ENCODE data around the gene NRROS. TPM values are rescaled to one million over a fixed set of nuclear protein-coding genes. Genes with fewer than 3 reads are reported as not detected.

NRROS gene
- polyA plus RNA-seq, 2 donors, result 0.77 to 0.92 TPM

- 86 to 89% methylated on average over 11 of the region's 11 CpGs for WGBS, 2 donors
- no peaks in the 10 kb centered on the region for H3K27me3 ChIP-seq (ENCODE audit: control insufficient read depth in 1 of 2, insufficient read depth in 2 of 2, low read length in 2 of 2)
- no peak overlapping the region for H3K4me3 ChIP-seq (ENCODE audit: low read depth in 1 of 2, low read length in 2 of 2)
- H3K27ac ChIP-seq (ENCODE audit: low read depth in 2 of 2, low read length in 1 of 2), result no peak overlapping the region
- H3K4me1 ChIP-seq (ENCODE audit: control insufficient read depth in 2 of 2, insufficient read depth in 2 of 2, low read length in 1 of 2), result peaks cover 3 to 6% of the 10 kb centered on the region in 2 donors
- no peaks in the 10 kb centered on the region for H3K36me3 ChIP-seq (ENCODE audit: control insufficient read depth in 2 of 2, insufficient read depth in 2 of 2, low read length in 1 of 2)
- H3K9me3 ChIP-seq (ENCODE audit: control insufficient read depth in 2 of 2, insufficient read depth in 1 of 2, low read depth in 1 of 2, low read length in 1 of 2), result no peaks in the 10 kb centered on the region
Measured at GRCh38 chr3:196642434-196642833, 2.9 kb downstream of the NRROS start.

GRCh38 chr3:196643201-196643749 lies 3.8 kb downstream of the NRROS start:
- Histone ChIP-seq H3K27ac (ENCODE audit: low read depth in 2 of 2, low read length in 1 of 2) (no peak overlapping the region), H3K4me1 (ENCODE audit: control insufficient read depth in 2 of 2, insufficient read depth in 2 of 2, low read length in 1 of 2) (peaks cover 3 to 6% of the 10 kb centered on the region in 2 donors), H3K27me3 (ENCODE audit: control insufficient read depth in 1 of 2, insufficient read depth in 2 of 2, low read length in 2 of 2) (no peaks in the 10 kb centered on the region), H3K4me3 (ENCODE audit: low read depth in 1 of 2, low read length in 2 of 2) (no peak overlapping the region), H3K36me3 (ENCODE audit: control insufficient read depth in 2 of 2, insufficient read depth in 2 of 2, low read length in 1 of 2) (no peaks in the 10 kb centered on the region), H3K9me3 (ENCODE audit: control insufficient read depth in 2 of 2, insufficient read depth in 1 of 2, low read depth in 1 of 2, low read length in 1 of 2) (no peaks in the 10 kb centered on the region)
- 71 to 82% methylated on average over 13 of the region's 13 CpGs for WGBS, 2 donors

- WGBS, 2 donors, result 85 to 89% methylated on average over 5 of the region's 5 CpGs
- Histone ChIP-seq H3K4me1 (ENCODE audit: control insufficient read depth in 2 of 2, insufficient read depth in 2 of 2, low read length in 1 of 2) (peaks cover 3 to 6% of the 10 kb centered on the region in 2 donors), H3K27ac (ENCODE audit: low read depth in 2 of 2, low read length in 1 of 2) (no peak overlapping the region), H3K9me3 (ENCODE audit: control insufficient read depth in 2 of 2, insufficient read depth in 1 of 2, low read depth in 1 of 2, low read length in 1 of 2) (no peaks in the 10 kb centered on the region), H3K36me3 (ENCODE audit: control insufficient read depth in 2 of 2, insufficient read depth in 2 of 2, low read length in 1 of 2) (no peaks in the 10 kb centered on the region), H3K27me3 (ENCODE audit: control insufficient read depth in 1 of 2, insufficient read depth in 2 of 2, low read length in 2 of 2) (no peaks in the 10 kb centered on the region), H3K4me3 (ENCODE audit: low read depth in 1 of 2, low read length in 2 of 2) (no peak overlapping the region)
Measured at GRCh38 chr3:196643761-196644160, 4.3 kb downstream of the NRROS start.

GRCh38 chr3:196645096-196645495 lies 5.6 kb downstream of the NRROS start:
- Histone ChIP-seq H3K4me3 (ENCODE audit: low read depth in 1 of 2, low read length in 2 of 2) (no peak overlapping the region), H3K27ac (ENCODE audit: low read depth in 2 of 2, low read length in 1 of 2) (no peak overlapping the region), H3K27me3 (ENCODE audit: control insufficient read depth in 1 of 2, insufficient read depth in 2 of 2, low read length in 2 of 2) (no peaks in the 10 kb centered on the region), H3K36me3 (ENCODE audit: control insufficient read depth in 2 of 2, insufficient read depth in 2 of 2, low read length in 1 of 2) (no peaks in the 10 kb centered on the region), H3K4me1 (ENCODE audit: control insufficient read depth in 2 of 2, insufficient read depth in 2 of 2, low read length in 1 of 2) (peaks cover 0 to 2% of the 10 kb centered on the region in 2 donors), H3K9me3 (ENCODE audit: control insufficient read depth in 2 of 2, insufficient read depth in 1 of 2, low read depth in 1 of 2, low read length in 1 of 2) (no peaks in the 10 kb centered on the region)
- 84 to 86% methylated on average over 4 of the region's 4 CpGs for WGBS, 2 donors

- Histone ChIP-seq H3K4me3 (ENCODE audit: low read depth in 1 of 2, low read length in 2 of 2) (no peak overlapping the region), H3K4me1 (ENCODE audit: control insufficient read depth in 2 of 2, insufficient read depth in 2 of 2, low read length in 1 of 2) (no peaks in the 10 kb centered on the region), H3K27me3 (ENCODE audit: control insufficient read depth in 1 of 2, insufficient read depth in 2 of 2, low read length in 2 of 2) (no peaks in the 10 kb centered on the region), H3K36me3 (ENCODE audit: control insufficient read depth in 2 of 2, insufficient read depth in 2 of 2, low read length in 1 of 2) (no peaks in the 10 kb centered on the region), H3K9me3 (ENCODE audit: control insufficient read depth in 2 of 2, insufficient read depth in 1 of 2, low read depth in 1 of 2, low read length in 1 of 2) (no peaks in the 10 kb centered on the region), H3K27ac (ENCODE audit: low read depth in 2 of 2, low read length in 1 of 2) (no peak overlapping the region)
- WGBS, 2 donors, result 86 to 87% methylated on average over 21 of the region's 21 CpGs
Measured at GRCh38 chr3:196645897-196646665, 6.6 kb downstream of the NRROS start.

- 89 to 91% methylated on average over 15 to 17 of the region's 17 CpGs for WGBS, 2 donors
- H3K9me3 ChIP-seq (ENCODE audit: control insufficient read depth in 2 of 2, insufficient read depth in 1 of 2, low read depth in 1 of 2, low read length in 1 of 2), result no peaks in the 10 kb centered on the region
- no peaks in the 10 kb centered on the region for H3K36me3 ChIP-seq (ENCODE audit: control insufficient read depth in 2 of 2, insufficient read depth in 2 of 2, low read length in 1 of 2)
- no peaks in the 10 kb centered on the region for H3K4me1 ChIP-seq (ENCODE audit: control insufficient read depth in 2 of 2, insufficient read depth in 2 of 2, low read length in 1 of 2)
- no peak overlapping the region for H3K27ac ChIP-seq (ENCODE audit: low read depth in 2 of 2, low read length in 1 of 2)
- H3K4me3 ChIP-seq (ENCODE audit: low read depth in 1 of 2, low read length in 2 of 2), result no peak overlapping the region
- H3K27me3 ChIP-seq (ENCODE audit: control insufficient read depth in 1 of 2, insufficient read depth in 2 of 2, low read length in 2 of 2), result no peaks in the 10 kb centered on the region
Measured at GRCh38 chr3:196646666-196647216, 7.2 kb downstream of the NRROS start.

- H3K27ac ChIP-seq (ENCODE audit: low read depth in 2 of 2, low read length in 1 of 2), result no peak overlapping the region
- no peaks in the 10 kb centered on the region for H3K36me3 ChIP-seq (ENCODE audit: control insufficient read depth in 2 of 2, insufficient read depth in 2 of 2, low read length in 1 of 2)
- no peak overlapping the region for H3K4me3 ChIP-seq (ENCODE audit: low read depth in 1 of 2, low read length in 2 of 2)
- H3K27me3 ChIP-seq (ENCODE audit: control insufficient read depth in 1 of 2, insufficient read depth in 2 of 2, low read length in 2 of 2), result no peaks in the 10 kb centered on the region
- no peaks in the 10 kb centered on the region for H3K9me3 ChIP-seq (ENCODE audit: control insufficient read depth in 2 of 2, insufficient read depth in 1 of 2, low read depth in 1 of 2, low read length in 1 of 2)
- no peaks in the 10 kb centered on the region for H3K4me1 ChIP-seq (ENCODE audit: control insufficient read depth in 2 of 2, insufficient read depth in 2 of 2, low read length in 1 of 2)
- WGBS, 2 donors, result 18 to 38% methylated on average over 6 of the region's 6 CpGs
Measured at GRCh38 chr3:196650740-196651311, 11.3 kb downstream of the NRROS start.

- no peak overlapping the region for H3K27ac ChIP-seq (ENCODE audit: low read depth in 2 of 2, low read length in 1 of 2)
- WGBS, 2 donors, result 89 to 97% methylated on average over 3 of the region's 3 CpGs
Measured at GRCh38 chr3:196651819-196652218, 12.3 kb downstream of the NRROS start.

GRCh38 chr3:196652961-196653795 lies 13.7 kb downstream of the NRROS start:
- H3K27ac ChIP-seq (ENCODE audit: low read depth in 2 of 2, low read length in 1 of 2), result no peak overlapping the region
- no peaks in the 10 kb centered on the region for H3K4me1 ChIP-seq (ENCODE audit: control insufficient read depth in 2 of 2, insufficient read depth in 2 of 2, low read length in 1 of 2)
- H3K4me3 ChIP-seq (ENCODE audit: low read depth in 1 of 2, low read length in 2 of 2), result no peak overlapping the region
- H3K9me3 ChIP-seq (ENCODE audit: control insufficient read depth in 2 of 2, insufficient read depth in 1 of 2, low read depth in 1 of 2, low read length in 1 of 2), result no peaks in the 10 kb centered on the region
- H3K27me3 ChIP-seq (ENCODE audit: control insufficient read depth in 1 of 2, insufficient read depth in 2 of 2, low read length in 2 of 2), result no peaks in the 10 kb centered on the region
- 82 to 89% methylated on average over 15 of the region's 15 CpGs for WGBS, 2 donors
- no peaks in the 10 kb centered on the region for H3K36me3 ChIP-seq (ENCODE audit: control insufficient read depth in 2 of 2, insufficient read depth in 2 of 2, low read length in 1 of 2)

More at GRCh38 chr3:196651819-196652218, 12.3 kb downstream of the NRROS start:
- Histone ChIP-seq H3K4me3 (ENCODE audit: low read depth in 1 of 2, low read length in 2 of 2) (no peak overlapping the region), H3K36me3 (ENCODE audit: control insufficient read depth in 2 of 2, insufficient read depth in 2 of 2, low read length in 1 of 2) (no peaks in the 10 kb centered on the region), H3K27me3 (ENCODE audit: control insufficient read depth in 1 of 2, insufficient read depth in 2 of 2, low read length in 2 of 2) (no peaks in the 10 kb centered on the region), H3K4me1 (ENCODE audit: control insufficient read depth in 2 of 2, insufficient read depth in 2 of 2, low read length in 1 of 2) (no peaks in the 10 kb centered on the region), H3K9me3 (ENCODE audit: control insufficient read depth in 2 of 2, insufficient read depth in 1 of 2, low read depth in 1 of 2, low read length in 1 of 2) (no peaks in the 10 kb centered on the region)

Data from esophagus (tissue), 2 donors.